GM12801 (cell line): ENCODE measurements around the gene OPA1.

ENCODE experiments used
- CTCF ChIP-seq: IDR thresholded peaks from one replicate; pipeline ENCODE4 v1.5.1; 2011; ENCODE audit warnings: control low read depth; ENCODE audit not compliant: insufficient read length; ENCODE audit errors: extremely low read depth

The OPA1 gene

GRCh38 chr3:193656445-193656844 is 63.4 kb downstream of the OPA1 start:
- no peak for TF ChIP-seq CTCF

GRCh38 chr3:193656878-193657282 is 63.9 kb downstream of the OPA1 start:
- TF ChIP-seq CTCF, result no peak

GRCh38 chr3:193660171-193660570 is 67.2 kb downstream of the OPA1 start:
- no peak for TF ChIP-seq CTCF

- no peak for TF ChIP-seq CTCF
These were observed 67.8 kb downstream of the OPA1 start for GRCh38 chr3:193660698-193661411.

GRCh38 chr3:193662757-193663322 is 69.8 kb downstream of the OPA1 start:
- no peak for TF ChIP-seq CTCF

GRCh38 chr3:193665370-193665989 is 72.5 kb downstream of the OPA1 start:
- TF ChIP-seq CTCF, result no peak

- no peak for TF ChIP-seq CTCF
These were observed 80.8 kb downstream of the OPA1 start for GRCh38 chr3:193673845-193674244.
